ENCODE data around the gene TH. TPM values are rescaled to one million over a fixed set of nuclear protein-coding genes. Genes with fewer than 3 reads are reported as not detected.
"Not testable (repeated sequence)": the region's sequence is repeated elsewhere in the genome, so short reads cannot be mapped to it uniquely, and the experiment has no call there.

Gene TH
- polyA plus RNA-seq, 3 donors = not detected

DNA sequence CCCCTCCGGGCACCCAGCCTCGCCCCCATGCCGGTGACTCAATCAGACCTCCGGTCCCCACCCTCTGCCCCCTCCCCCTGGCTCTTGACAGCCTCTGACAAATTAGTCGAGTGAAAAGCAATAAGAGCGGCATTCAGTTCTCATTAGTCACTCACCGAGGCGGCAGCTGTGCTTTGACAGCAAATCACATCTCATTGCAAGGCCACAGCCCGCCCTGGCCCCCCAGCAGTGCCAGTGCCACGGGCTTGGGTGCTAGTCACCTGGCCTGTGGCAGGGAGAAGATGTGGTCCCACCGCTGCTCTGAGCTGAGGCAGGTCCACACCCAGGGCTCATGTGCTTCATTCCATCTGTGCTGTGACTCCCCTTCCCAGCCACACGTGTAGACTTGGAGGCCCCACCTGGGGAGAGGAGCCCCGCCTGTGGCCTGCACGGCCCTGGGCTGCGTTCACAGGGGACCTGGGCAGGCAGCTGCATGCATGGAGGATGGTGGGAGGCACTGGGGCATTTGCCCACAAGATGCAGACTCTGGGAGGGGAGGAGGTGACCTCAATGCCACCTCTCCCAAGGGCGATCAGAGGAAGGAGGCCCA lies 7.4 kb upstream of the TH start:
- intact Hi-C loops (cut with micrococcal nuclease) = no loop called here
- H3K4me3 ChIP-seq (replicated peaks in 1 of 3; ENCODE audit: low read depth in 2 of 3, low read length in 3 of 3) = no peak overlapping the region
- H3K79me2 ChIP-seq (ENCODE audit: insufficient read depth, low read length) = no peaks in the 10 kb centered on the region
- no peaks in the 10 kb centered on the region for H3K4me1 ChIP-seq (ENCODE audit: control insufficient read depth in 1 of 2, insufficient read depth in 2 of 2, low read length in 2 of 2)
- H4K20me1 ChIP-seq (ENCODE audit: insufficient read depth, low read length) = no peaks in the 10 kb centered on the region
- H3K27ac Mint-ChIP-seq = peak overlapping the region in 1 of 7 donors; percentile 65
- no peak overlapping the region for H2AFZ ChIP-seq (ENCODE audit: insufficient read depth, low read depth, low read length, poor library complexity, severe bottlenecking)
- no peak overlapping the region for H3K9ac ChIP-seq (ENCODE audit: insufficient read depth, low read length, poor library complexity, severe bottlenecking)
- WGBS (ENCODE audit: insufficient coverage) = 75% methylated on average over 14 of the region's 16 CpGs
- H3K4me3 Mint-ChIP-seq = no peak overlapping the region
- no peaks in the 10 kb centered on the region for H3K36me3 Mint-ChIP-seq
- TF ChIP-seq, protein P1, sequence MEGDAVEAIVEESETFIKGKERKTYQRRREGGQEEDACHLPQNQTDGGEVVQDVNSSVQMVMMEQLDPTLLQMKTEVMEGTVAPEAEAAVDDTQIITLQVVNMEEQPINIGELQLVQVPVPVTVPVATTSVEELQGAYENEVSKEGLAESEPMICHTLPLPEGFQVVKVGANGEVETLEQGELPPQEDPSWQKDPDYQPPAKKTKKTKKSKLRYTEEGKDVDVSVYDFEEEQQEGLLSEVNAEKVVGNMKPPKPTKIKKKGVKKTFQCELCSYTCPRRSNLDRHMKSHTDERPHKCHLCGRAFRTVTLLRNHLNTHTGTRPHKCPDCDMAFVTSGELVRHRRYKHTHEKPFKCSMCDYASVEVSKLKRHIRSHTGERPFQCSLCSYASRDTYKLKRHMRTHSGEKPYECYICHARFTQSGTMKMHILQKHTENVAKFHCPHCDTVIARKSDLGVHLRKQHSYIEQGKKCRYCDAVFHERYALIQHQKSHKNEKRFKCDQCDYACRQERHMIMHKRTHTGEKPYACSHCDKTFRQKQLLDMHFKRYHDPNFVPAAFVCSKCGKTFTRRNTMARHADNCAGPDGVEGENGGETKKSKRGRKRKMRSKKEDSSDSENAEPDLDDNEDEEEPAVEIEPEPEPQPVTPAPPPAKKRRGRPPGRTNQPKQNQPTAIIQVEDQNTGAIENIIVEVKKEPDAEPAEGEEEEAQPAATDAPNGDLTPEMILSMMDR (IDR thresholded peaks at IDR 0.05) = no peak
- no peaks in the 10 kb centered on the region for H3K4me1 Mint-ChIP-seq
- no peaks in the 10 kb centered on the region for H3K36me3 ChIP-seq (replicated peaks in 1 of 2; ENCODE audit: control insufficient read depth in 1 of 2, insufficient read depth in 2 of 2, low read length in 2 of 2)
- H3K27me3 ChIP-seq (ENCODE audit: control insufficient read depth in 2 of 2, insufficient read depth in 2 of 2, low read length in 2 of 2) = no peaks in the 10 kb centered on the region
- H3K9me3 Mint-ChIP-seq = peaks cover 0 to 3% (median 0%) of the 10 kb centered on the region in 7 donors
- H3K9me3 ChIP-seq (replicated peaks in 1 of 2; ENCODE audit: control insufficient read depth in 1 of 2, insufficient read depth in 1 of 2, low read length in 2 of 2) = no peaks in the 10 kb centered on the region
- H3K27me3 Mint-ChIP-seq (ENCODE audit: low read depth in 3 of 3) = peaks cover 0 to 8% (median 7%) of the 10 kb centered on the region in 3 donors
- no peak overlapping the region for H3K27ac ChIP-seq (ENCODE audit: low read depth in 1 of 2, low read length in 2 of 2)
- DNase-seq = no peak
- no peak overlapping the region for H3K4me2 ChIP-seq (replicated peaks; ENCODE audit: extremely low read depth, low read length, poor library complexity, severe bottlenecking)

DNA sequence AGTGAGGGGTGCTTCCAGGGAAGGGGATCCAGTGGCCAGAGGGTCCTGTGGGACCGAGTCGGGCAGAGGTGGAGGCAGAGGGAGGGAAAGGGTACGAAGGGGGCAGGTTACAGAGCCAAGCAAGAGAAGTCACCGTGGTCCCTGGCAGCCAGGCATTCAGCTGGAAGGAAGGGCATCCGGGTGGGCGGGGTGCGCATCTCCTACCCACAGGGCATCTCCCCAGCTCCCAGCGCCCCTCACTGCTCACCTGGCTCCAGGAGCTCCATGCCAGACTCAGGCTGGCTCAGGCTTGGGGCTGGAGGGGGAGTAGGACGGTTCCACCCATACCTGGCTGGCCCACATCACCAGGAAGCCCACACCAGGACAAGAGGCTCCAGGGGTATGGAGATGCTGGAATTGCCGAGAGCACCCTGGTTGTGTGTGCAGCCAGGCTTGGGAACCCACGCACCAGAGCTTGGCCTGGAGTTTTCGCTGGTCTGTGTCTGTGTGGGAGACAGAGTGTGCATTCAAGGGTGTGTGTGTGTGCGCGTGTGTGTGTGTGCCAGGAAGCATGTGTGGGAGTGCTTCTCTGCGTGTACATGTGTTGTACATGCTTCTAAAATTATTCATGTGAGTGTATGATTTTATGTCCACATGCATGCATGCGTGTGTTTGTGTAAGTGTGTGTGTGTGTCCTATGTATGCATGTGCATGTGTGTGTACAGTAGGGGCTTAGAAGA lies 6.6 kb upstream of the TH start:
- H4K20me1 ChIP-seq (ENCODE audit: insufficient read depth, low read length); H3K27me3 Mint-ChIP-seq (ENCODE audit: low read depth in 3 of 3); H3K4me3 Mint-ChIP-seq; H3K27ac ChIP-seq (ENCODE audit: low read depth in 1 of 2, low read length in 2 of 2); H3K4me3 ChIP-seq (replicated peaks in 1 of 3; ENCODE audit: low read depth in 2 of 3, low read length in 3 of 3); H3K36me3 ChIP-seq (replicated peaks in 1 of 2; ENCODE audit: control insufficient read depth in 1 of 2, insufficient read depth in 2 of 2, low read length in 2 of 2); H3K27ac Mint-ChIP-seq; H3K36me3 Mint-ChIP-seq; H3K27me3 ChIP-seq (ENCODE audit: control insufficient read depth in 2 of 2, insufficient read depth in 2 of 2, low read length in 2 of 2); DNase-seq; H3K9ac ChIP-seq (ENCODE audit: insufficient read depth, low read length, poor library complexity, severe bottlenecking); H3K4me1 ChIP-seq (ENCODE audit: control insufficient read depth in 1 of 2, insufficient read depth in 2 of 2, low read length in 2 of 2); H2AFZ ChIP-seq (ENCODE audit: insufficient read depth, low read depth, low read length, poor library complexity, severe bottlenecking); H3K9me3 ChIP-seq (replicated peaks in 1 of 2; ENCODE audit: control insufficient read depth in 1 of 2, insufficient read depth in 1 of 2, low read length in 2 of 2); H3K4me1 Mint-ChIP-seq; H3K9me3 Mint-ChIP-seq; intact Hi-C loops (cut with micrococcal nuclease); H3K79me2 ChIP-seq (ENCODE audit: insufficient read depth, low read length); H3K4me2 ChIP-seq (replicated peaks; ENCODE audit: extremely low read depth, low read length, poor library complexity, severe bottlenecking): not testable (repeated sequence)
- 81% methylated on average over 7 of the region's 16 CpGs for WGBS (ENCODE audit: insufficient coverage)
